Sigmoid colon (tissue), 7 donors: Measurements from ENCODE around the gene HIBADH. TPM values are rescaled to one million over a fixed set of nuclear protein-coding genes. Genes with fewer than 3 reads are reported as not detected.

Experiments
- DNase-seq: peaks from one replicate; pipeline ENCODE4 v3.0.0-alpha.2; 2019
- H3K27ac ChIP-seq, 4 donors: fragments of 200-600 bp; sonication (generic); one replicate each; pipeline ENCODE4 v1.5.1; 2016 to 2019; ENCODE audit warnings: mild to moderate bottlenecking in 1 of 4
- H3K27me3 ChIP-seq, 3 donors: fragments of 200-600 bp; sonication (generic); one replicate each; pipeline ENCODE4 v1.5.1; 2019; ENCODE audit warnings: mild to moderate bottlenecking in 1 of 3
- H3K36me3 ChIP-seq, 4 donors: fragments of 200-600 bp; sonication (generic); one replicate each; pipeline ENCODE4 v1.5.1; 2016 to 2019
- H3K4me1 ChIP-seq, 4 donors: fragments of 200-600 bp; sonication (generic); one replicate each; pipeline ENCODE4 v1.5.1; 2017 to 2019
- H3K4me3 ChIP-seq, 4 donors: fragments of 200-600 bp; sonication (generic); one replicate each; pipeline ENCODE4 v1.5.1; 2017 to 2019; ENCODE audit warnings: mild to moderate bottlenecking in 2 of 4, moderate library complexity in 1 of 4
- H3K9me3 ChIP-seq, 4 donors: fragments of 200-600 bp in 3 of 4; sonication (generic) in 3 of 4; one replicate each; pipeline versions ENCODE4 v1.5.1 to v1.6.1; 2013 to 2019
- EP300 ChIP-seq, 4 donors: sonication (generic); formaldehyde crosslinking; IDR thresholded peaks; one replicate each; pipeline ENCODE4 v1.6.1; 2017; ENCODE audit warnings: antibody characterized with exemption in 4 of 4
- POLR2A ChIP-seq, 2 donors: fragments of 450-650 bp; IDR thresholded peaks; one replicate each; pipeline ENCODE4 v1.6.1; 2016; ENCODE audit warnings: antibody characterized with exemption in 2 of 2, mild to moderate bottlenecking in 2 of 2, moderate library complexity in 2 of 2
- POLR2AphosphoS5 ChIP-seq, 4 donors: sonication (generic); formaldehyde crosslinking; IDR thresholded peaks; one replicate each; pipeline ENCODE4 v1.6.1; 2017; ENCODE audit warnings: antibody characterized with exemption in 4 of 4
- WGBS, 2 donors: extraction: QIAGEN DNeasy Blood & Tissue Kit; methylation state at CpG; one replicate each; pipeline ENCODE4 v1.1.7; 2013; 5-methylcytosine and 5-hydroxymethylcytosine counted together
- intact Hi-C: fragments of 100-400 bp; cut with DNase I; formaldehyde crosslinking; loops from one replicate; pipeline ENCODE4 v1.15.1; 2023
- polyA plus RNA-seq, 3 donors: library from polyadenylated mRNA; stranded (reverse); fragments of 200-250 nt; gene quantifications; one replicate each; pipeline ENCODE4 v1.2.3, GENCODE V29; 2013
- total RNA-seq, 4 donors: library from RNA; depleted of rRNA; stranded (reverse); fragments of >200 nt; gene quantifications; one replicate each; pipeline ENCODE4 v1.1.0, GENCODE V29; 2016
- TF ChIP-seq, protein P1 (sequence below), 4 experiments: fragments of 450-650 bp in 3 of 4; fragments of 200-600 bp in 1 of 4; IDR thresholded peaks; one replicate each; pipeline ENCODE4 v1.5.1; 2016 to 2019; ENCODE audit warnings: antibody characterized with exemption in 4 of 4, mild to moderate bottlenecking in 3 of 4, moderate library complexity in 2 of 4
- donor health status: healthy with polysubstance abuse.
- donor health status: Bipolar disorder and iron deficiency.
- donor health status: healthy.

HIBADH gene
- total and polyA plus RNA-seq, 7 donors = 23.4 to 89.5 (median 63.5) TPM

DNA sequence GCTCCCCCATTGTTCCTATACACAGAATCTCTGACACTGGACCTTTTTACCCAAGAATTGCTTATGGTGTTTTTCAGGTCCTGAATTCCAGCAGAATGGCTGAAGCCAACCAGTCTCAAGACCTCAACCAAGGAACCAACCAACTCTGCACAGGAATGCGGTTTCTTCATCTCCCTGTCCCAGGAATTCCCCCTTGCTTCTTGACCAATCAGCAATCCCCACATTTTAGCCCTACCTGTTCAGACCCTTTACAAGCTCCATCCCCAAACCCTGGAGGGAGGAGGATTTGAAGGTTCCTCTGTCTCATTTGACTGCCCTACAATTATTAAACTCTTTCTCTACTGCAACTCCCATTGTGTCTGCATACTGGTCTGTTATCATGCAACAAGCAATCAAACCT, 35.5 kb downstream of the HIBADH start:
- H3K27ac ChIP-seq = no peak overlapping the region
- H3K4me3 ChIP-seq = no peak overlapping the region
- H3K27me3 ChIP-seq = no peaks in the 10 kb centered on the region
- no peak for DNase-seq
- no peaks in the 10 kb centered on the region for H3K4me1 ChIP-seq
- 98% methylated on average over 1 of the region's 1 CpG for WGBS, 2 donors
- no peaks in the 10 kb centered on the region for H3K9me3 ChIP-seq
- TF ChIP-seq EP300 (IDR thresholded peaks at IDR 0.05) = no peak
- TF ChIP-seq, protein P1, sequence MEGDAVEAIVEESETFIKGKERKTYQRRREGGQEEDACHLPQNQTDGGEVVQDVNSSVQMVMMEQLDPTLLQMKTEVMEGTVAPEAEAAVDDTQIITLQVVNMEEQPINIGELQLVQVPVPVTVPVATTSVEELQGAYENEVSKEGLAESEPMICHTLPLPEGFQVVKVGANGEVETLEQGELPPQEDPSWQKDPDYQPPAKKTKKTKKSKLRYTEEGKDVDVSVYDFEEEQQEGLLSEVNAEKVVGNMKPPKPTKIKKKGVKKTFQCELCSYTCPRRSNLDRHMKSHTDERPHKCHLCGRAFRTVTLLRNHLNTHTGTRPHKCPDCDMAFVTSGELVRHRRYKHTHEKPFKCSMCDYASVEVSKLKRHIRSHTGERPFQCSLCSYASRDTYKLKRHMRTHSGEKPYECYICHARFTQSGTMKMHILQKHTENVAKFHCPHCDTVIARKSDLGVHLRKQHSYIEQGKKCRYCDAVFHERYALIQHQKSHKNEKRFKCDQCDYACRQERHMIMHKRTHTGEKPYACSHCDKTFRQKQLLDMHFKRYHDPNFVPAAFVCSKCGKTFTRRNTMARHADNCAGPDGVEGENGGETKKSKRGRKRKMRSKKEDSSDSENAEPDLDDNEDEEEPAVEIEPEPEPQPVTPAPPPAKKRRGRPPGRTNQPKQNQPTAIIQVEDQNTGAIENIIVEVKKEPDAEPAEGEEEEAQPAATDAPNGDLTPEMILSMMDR (IDR thresholded peaks at IDR 0.05) = no peak
- no peak for TF ChIP-seq POLR2AphosphoS5 (IDR thresholded peaks at IDR 0.05)
- no peak for TF ChIP-seq POLR2A (IDR thresholded peaks at IDR 0.05)
- intact Hi-C loops = no loop called here
- H3K36me3 ChIP-seq = peaks cover 0 to 35% (median 0%) of the 10 kb centered on the region in 4 donors

- Histone ChIP-seq H3K27me3 (no peaks in the 10 kb centered on the region), H3K4me1 (no peaks in the 10 kb centered on the region), H3K9me3 (peaks cover 0 to 21% (median 10%) of the 10 kb centered on the region in 4 donors), H3K4me3 (no peak overlapping the region), H3K36me3 (peaks cover 0 to 10% (median 0%) of the 10 kb centered on the region in 4 donors), H3K27ac (no peak overlapping the region)
- DNase-seq = no peak
- TF ChIP-seq POLR2A (IDR thresholded peaks at IDR 0.05) = no peak
- TF ChIP-seq EP300 (IDR thresholded peaks at IDR 0.05) = no peak
- TF ChIP-seq POLR2AphosphoS5 (IDR thresholded peaks at IDR 0.05) = no peak
- TF ChIP-seq, protein P1 (IDR thresholded peaks at IDR 0.05) = no peak
- WGBS, 2 donors = 0 to 54% methylated on average over 1 of the region's 1 CpG
- intact Hi-C loops = loop anchor here (5.0 kb wide), 1 partner anchor 38 kb away; no protein-coding TSS in a partner anchor
These were observed 43.2 kb downstream of the HIBADH start for GRCh38 chr7:27619492-27619891.

- TF ChIP-seq, protein P1 (IDR thresholded peaks at IDR 0.05) = no peak
- TF ChIP-seq EP300 (IDR thresholded peaks at IDR 0.05) = no peak
- TF ChIP-seq POLR2A (IDR thresholded peaks at IDR 0.05) = no peak
- TF ChIP-seq POLR2AphosphoS5 (IDR thresholded peaks at IDR 0.05) = no peak
- Histone ChIP-seq H3K27me3 (no peaks in the 10 kb centered on the region), H3K36me3 (peaks cover 0 to 10% (median 0%) of the 10 kb centered on the region in 4 donors), H3K9me3 (peaks cover 0 to 21% (median 10%) of the 10 kb centered on the region in 4 donors), H3K27ac (no peak overlapping the region), H3K4me1 (no peaks in the 10 kb centered on the region), H3K4me3 (no peak overlapping the region)
- 75 to 92% methylated on average over 9 of the region's 9 CpGs for WGBS, 2 donors
- no peak for DNase-seq
- intact Hi-C loops = loop anchor here (5.0 kb wide), 1 partner anchor 39 kb away; no protein-coding TSS in a partner anchor
These were observed 44.9 kb downstream of the HIBADH start for GRCh38 chr7:27617651-27618381.

- 58 to 69% methylated on average over 3 of the region's 3 CpGs for WGBS, 2 donors
- H3K27me3 ChIP-seq = no peaks in the 10 kb centered on the region
- no peak overlapping the region for H3K27ac ChIP-seq
- no peak for TF ChIP-seq POLR2A (IDR thresholded peaks at IDR 0.05)
- TF ChIP-seq POLR2AphosphoS5 (IDR thresholded peaks at IDR 0.05) = no peak
- TF ChIP-seq, protein P1 (IDR thresholded peaks at IDR 0.05) = no peak
- TF ChIP-seq EP300 (IDR thresholded peaks at IDR 0.05) = no peak
- no peak overlapping the region for H3K4me3 ChIP-seq
- H3K36me3 ChIP-seq = peaks cover 0 to 10% (median 0%) of the 10 kb centered on the region in 4 donors
- peaks cover 0 to 21% (median 10%) of the 10 kb centered on the region in 4 donors for H3K9me3 ChIP-seq
- H3K4me1 ChIP-seq = no peaks in the 10 kb centered on the region
- DNase-seq = no peak
- intact Hi-C loops = loop anchor here (5.0 kb wide), 1 partner anchor 40 kb away; no protein-coding TSS in a partner anchor
These were observed 45.7 kb downstream of the HIBADH start for GRCh38 chr7:27616914-27617548.
